ENCODE results near the gene ZBTB44. TPM values are rescaled to one million over a fixed set of nuclear protein-coding genes. Genes with fewer than 3 reads are reported as not detected.
A peak's percentile ranks its signal among the peaks of the same experiment; 100 is the strongest.

The ZBTB44 gene
- total RNA-seq, 2 donors from 2014 or later: 25.4 to 32.9 TPM

GRCh38 chr11:130203766-130204702, 110.7 kb downstream of the ZBTB44 start:
- Histone ChIP-seq H3K4me3 (no peak overlapping the region), H3K27ac (no peak overlapping the region), H3K36me3 (replicated peaks in 1 of 2; ENCODE audit: insufficient read depth in 1 of 2, low read depth in 2 of 2) (peaks cover 9 to 37% of the 10 kb centered on the region in 2 donors), H3K27me3 (no peaks in the 10 kb centered on the region), H3K4me1 (no peaks in the 10 kb centered on the region), H3K9me3 (no peaks in the 10 kb centered on the region)
- DNase-seq (peak in 1 of 4 donors; percentile 3), ATAC-seq (no peak)
- TF ChIP-seq, protein P1, sequence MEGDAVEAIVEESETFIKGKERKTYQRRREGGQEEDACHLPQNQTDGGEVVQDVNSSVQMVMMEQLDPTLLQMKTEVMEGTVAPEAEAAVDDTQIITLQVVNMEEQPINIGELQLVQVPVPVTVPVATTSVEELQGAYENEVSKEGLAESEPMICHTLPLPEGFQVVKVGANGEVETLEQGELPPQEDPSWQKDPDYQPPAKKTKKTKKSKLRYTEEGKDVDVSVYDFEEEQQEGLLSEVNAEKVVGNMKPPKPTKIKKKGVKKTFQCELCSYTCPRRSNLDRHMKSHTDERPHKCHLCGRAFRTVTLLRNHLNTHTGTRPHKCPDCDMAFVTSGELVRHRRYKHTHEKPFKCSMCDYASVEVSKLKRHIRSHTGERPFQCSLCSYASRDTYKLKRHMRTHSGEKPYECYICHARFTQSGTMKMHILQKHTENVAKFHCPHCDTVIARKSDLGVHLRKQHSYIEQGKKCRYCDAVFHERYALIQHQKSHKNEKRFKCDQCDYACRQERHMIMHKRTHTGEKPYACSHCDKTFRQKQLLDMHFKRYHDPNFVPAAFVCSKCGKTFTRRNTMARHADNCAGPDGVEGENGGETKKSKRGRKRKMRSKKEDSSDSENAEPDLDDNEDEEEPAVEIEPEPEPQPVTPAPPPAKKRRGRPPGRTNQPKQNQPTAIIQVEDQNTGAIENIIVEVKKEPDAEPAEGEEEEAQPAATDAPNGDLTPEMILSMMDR (IDR thresholded peaks at IDR 0.05): no peak
- no peak for TF ChIP-seq POLR2A (IDR thresholded peaks at IDR 0.05)
- intact Hi-C loops (cut with DNase I): loop anchor here (10.0 kb wide), 1 partner anchor 201 kb away; no protein-coding TSS in a partner anchor
- 93% methylated on average over 27 of the region's 27 CpGs for WGBS, 2 donors

GRCh38 chr11:130202818-130203689, 111.7 kb downstream of the ZBTB44 start:
- Histone ChIP-seq H3K9me3 (no peaks in the 10 kb centered on the region), H3K4me3 (no peak overlapping the region), H3K27me3 (no peaks in the 10 kb centered on the region), H3K4me1 (no peaks in the 10 kb centered on the region), H3K27ac (no peak overlapping the region), H3K36me3 (replicated peaks in 1 of 2; ENCODE audit: insufficient read depth in 1 of 2, low read depth in 2 of 2) (peaks cover 9 to 40% of the 10 kb centered on the region in 2 donors)
- ATAC-seq (no peak), DNase-seq (peak in 1 of 4 donors; percentile 4)
- no peak for TF ChIP-seq POLR2A (IDR thresholded peaks at IDR 0.05)
- TF ChIP-seq, protein P1 (IDR thresholded peaks at IDR 0.05): no peak
- intact Hi-C loops (cut with DNase I): loop anchor here (10.0 kb wide), 1 partner anchor 202 kb away; no protein-coding TSS in a partner anchor
- 89 to 91% methylated on average over 25 of the region's 25 CpGs for WGBS, 2 donors

DNA sequence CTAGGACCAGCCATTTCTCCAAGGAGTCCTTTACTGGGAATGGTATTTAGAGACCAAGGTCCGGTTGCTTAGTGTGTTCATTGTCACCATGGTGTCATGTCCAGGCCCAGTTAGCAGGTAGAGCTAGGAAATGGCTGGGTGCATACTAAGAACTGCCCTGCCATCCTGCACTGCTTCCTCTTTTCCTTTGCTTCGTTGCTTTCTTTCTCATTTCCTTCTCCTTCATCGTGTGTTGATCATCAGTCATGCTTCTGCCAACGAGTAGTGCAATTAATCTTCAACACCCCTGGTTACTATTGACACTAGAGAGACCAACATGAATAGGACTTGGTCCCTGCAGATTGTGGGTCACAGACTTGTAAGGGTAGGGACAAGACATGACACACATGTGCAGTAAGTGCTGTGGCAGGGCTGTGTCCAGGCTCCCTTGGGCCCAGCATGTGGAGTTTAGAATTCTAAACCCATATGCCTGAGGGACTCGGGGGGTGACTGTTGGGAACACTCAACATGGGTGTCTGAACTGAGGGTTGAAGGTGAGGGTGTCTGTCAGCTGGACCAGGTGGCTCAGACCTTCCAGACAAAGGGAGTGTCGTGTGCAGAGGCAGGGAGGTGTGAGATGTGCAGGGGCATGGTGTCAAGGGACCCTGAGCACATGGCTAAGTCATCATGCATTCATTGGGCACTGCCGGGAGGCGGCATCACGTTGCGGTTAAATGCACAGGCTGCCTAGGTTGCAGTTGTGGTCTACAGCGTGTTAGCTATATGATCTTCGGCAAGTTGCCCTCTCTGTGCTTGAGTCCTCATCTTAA, 112.5 kb downstream of the ZBTB44 start:
- H3K4me1 ChIP-seq: no peaks in the 10 kb centered on the region
- H3K9me3 ChIP-seq: no peaks in the 10 kb centered on the region
- ATAC-seq: no peak
- H3K27ac ChIP-seq: no peak overlapping the region
- intact Hi-C loops (cut with DNase I): loop anchor here (10.0 kb wide), 1 partner anchor 203 kb away; no protein-coding TSS in a partner anchor
- no peak overlapping the region for H3K4me3 ChIP-seq
- TF ChIP-seq, protein P1 (IDR thresholded peaks at IDR 0.05): no peak
- TF ChIP-seq POLR2A (IDR thresholded peaks at IDR 0.05): no peak
- DNase-seq: no peak
- no peaks in the 10 kb centered on the region for H3K27me3 ChIP-seq
- H3K36me3 ChIP-seq (replicated peaks in 1 of 2; ENCODE audit: insufficient read depth in 1 of 2, low read depth in 2 of 2): peaks cover 9 to 46% of the 10 kb centered on the region in 2 donors
- WGBS, 2 donors: 78 to 80% methylated on average over 12 of the region's 12 CpGs

GRCh38 chr11:130201026-130201425, 113.7 kb downstream of the ZBTB44 start:
- intact Hi-C loops (cut with DNase I): loop anchor here (10.0 kb wide), 1 partner anchor 204 kb away; no protein-coding TSS in a partner anchor
- no peaks in the 10 kb centered on the region for H3K9me3 ChIP-seq
- DNase-seq (no peak), ATAC-seq (no peak)
- no peaks in the 10 kb centered on the region for H3K27me3 ChIP-seq
- no peak overlapping the region for H3K4me3 ChIP-seq
- WGBS, 2 donors: 91 to 100% methylated on average over 1 to 7 of the region's 7 CpGs
- peaks cover 9 to 57% of the 10 kb centered on the region in 2 donors for H3K36me3 ChIP-seq (replicated peaks in 1 of 2; ENCODE audit: insufficient read depth in 1 of 2, low read depth in 2 of 2)
- no peak for TF ChIP-seq POLR2A (IDR thresholded peaks at IDR 0.05)
- TF ChIP-seq, protein P1 (IDR thresholded peaks at IDR 0.05): no peak
- H3K27ac ChIP-seq: no peak overlapping the region
- no peaks in the 10 kb centered on the region for H3K4me1 ChIP-seq

Data from body of pancreas (tissue), 4 donors.